Left colon (tissue), 2 donors: Measurements from ENCODE around the gene NTSR1. TPM values are rescaled to one million over a fixed set of nuclear protein-coding genes. Genes with fewer than 3 reads are reported as not detected.
A peak's percentile ranks its signal among the peaks of the same experiment; 100 is the strongest.

Experiments used
- ATAC-seq: fragments of 200-7000 bp; cut with Tn5 transposase; one replicate; pipeline ENCODE4 v1.9.1; 2020; ENCODE audit warnings: mild to moderate bottlenecking, moderate library complexity
- DNase-seq, 2 donors: peaks; one replicate each; pipeline ENCODE4 v3.0.0-alpha.2; 2020
- intact Hi-C, 2 donors: fragments of 100-400 bp; cut with DNase I in 1 of 2; cut with micrococcal nuclease in 1 of 2; formaldehyde crosslinking; loops; one replicate each; pipeline versions ENCODE4 v1.11.2 to v1.14.0; 2022; cut with DNase I, micrococcal nuclease
- total RNA-seq, 2 donors: library from RNA; stranded (reverse); fragmentation: NEBNext Ultra II Directional; extraction: Animal tissue kit (Norgen Biotek cat#: 25700); gene quantifications; one replicate each; pipeline ENCODE4 v1.2.1, GENCODE V29; 2021
- donor health status: DM: no; HTN: no; CAD: no.
- donor health status: DM: yes; HTN: yes; CAD: no.

The NTSR1 gene
- total RNA-seq, 2 donors from 2014 or later: 2.3 TPM; not detected in 1

DNA sequence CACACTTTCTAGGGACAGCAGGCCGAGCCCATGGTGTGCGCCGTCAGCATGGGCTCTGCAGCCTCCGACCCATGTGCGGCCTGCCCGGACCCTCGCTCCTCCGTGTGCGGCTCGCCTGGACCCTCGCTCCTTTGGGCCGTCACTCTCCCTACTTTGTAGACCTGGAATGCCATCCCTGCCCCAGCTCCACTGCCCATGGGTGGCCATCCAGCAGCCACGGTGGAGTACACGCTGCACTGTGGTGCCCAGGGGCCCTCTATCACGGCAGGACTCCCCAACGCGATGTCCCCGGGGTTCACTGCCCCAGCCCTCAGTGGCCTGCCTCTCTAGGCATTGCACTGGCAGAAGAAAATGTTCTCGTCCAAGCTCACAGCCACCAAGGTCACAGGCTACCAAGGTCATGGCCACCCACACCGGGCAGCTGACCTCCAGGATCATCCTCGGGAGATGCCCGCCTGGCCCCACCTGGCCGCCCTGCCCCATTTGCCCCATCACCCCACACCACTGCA is 63.5 kb downstream of the NTSR1 start:
- ATAC-seq: no peak
- no peak for DNase-seq
- intact Hi-C loops: no loop called here

DNA sequence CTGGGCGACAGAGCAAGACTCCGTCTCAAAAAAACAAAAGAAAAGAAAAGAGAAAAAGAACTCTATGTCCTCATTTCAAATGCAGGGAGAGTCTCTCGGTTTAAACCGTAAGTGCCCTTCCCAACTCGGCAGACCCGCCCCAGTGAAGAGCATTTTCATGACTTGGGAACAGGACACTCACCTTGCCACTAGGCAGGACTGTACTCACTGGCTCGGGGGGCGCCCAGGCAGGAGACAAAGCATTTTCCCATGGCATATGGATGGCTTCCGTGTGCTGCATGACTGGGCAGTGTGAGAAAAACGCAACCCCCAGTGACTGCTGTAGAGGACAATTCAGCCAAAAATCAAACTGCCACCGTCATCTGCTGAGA is 64.0 kb downstream of the NTSR1 start:
- intact Hi-C loops: no loop called here
- ATAC-seq (no peak), DNase-seq (no peak)

DNA sequence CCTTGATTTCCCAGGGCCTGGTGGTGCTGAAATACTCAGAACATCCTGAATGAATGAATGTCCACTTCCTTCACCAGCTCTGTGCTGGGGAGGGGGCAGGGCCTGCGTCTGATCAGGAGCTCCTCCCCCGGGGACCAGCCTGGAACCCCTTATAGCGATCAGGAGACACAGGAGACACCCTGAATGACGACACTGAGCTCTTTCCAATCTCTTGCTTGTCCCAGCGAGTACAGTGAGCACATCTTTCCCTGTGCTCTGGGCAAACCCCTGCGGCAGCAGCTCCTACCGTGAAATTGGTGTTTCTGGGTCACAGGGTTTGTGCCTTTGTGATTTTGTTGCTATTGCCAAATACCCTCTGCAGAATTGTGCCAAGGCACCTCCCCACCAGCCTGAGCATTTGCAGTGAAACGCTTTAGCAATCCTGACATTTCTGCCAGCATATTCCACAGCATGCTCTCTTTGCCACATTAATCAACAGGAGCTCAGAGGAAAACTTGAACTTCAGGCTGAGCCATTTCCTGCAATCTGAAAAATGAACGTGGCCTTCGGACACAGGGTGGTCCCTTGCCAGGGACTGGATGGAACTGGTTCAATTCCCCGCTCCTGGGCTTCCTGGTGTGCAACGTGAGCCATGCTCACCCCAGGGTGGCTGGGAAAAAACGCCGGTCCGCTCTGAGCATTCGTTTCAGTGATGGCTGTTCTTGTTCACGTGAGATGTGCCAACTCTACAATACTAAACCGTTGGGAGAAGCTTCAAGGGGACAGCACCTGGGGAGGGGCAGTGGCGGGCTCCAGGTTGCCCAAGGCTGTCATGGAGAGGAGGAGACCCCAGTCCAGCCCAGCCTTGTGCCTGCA is 64.6 kb downstream of the NTSR1 start:
- intact Hi-C loops: no loop called here
- ATAC-seq (no peak), DNase-seq (no peak)

DNA sequence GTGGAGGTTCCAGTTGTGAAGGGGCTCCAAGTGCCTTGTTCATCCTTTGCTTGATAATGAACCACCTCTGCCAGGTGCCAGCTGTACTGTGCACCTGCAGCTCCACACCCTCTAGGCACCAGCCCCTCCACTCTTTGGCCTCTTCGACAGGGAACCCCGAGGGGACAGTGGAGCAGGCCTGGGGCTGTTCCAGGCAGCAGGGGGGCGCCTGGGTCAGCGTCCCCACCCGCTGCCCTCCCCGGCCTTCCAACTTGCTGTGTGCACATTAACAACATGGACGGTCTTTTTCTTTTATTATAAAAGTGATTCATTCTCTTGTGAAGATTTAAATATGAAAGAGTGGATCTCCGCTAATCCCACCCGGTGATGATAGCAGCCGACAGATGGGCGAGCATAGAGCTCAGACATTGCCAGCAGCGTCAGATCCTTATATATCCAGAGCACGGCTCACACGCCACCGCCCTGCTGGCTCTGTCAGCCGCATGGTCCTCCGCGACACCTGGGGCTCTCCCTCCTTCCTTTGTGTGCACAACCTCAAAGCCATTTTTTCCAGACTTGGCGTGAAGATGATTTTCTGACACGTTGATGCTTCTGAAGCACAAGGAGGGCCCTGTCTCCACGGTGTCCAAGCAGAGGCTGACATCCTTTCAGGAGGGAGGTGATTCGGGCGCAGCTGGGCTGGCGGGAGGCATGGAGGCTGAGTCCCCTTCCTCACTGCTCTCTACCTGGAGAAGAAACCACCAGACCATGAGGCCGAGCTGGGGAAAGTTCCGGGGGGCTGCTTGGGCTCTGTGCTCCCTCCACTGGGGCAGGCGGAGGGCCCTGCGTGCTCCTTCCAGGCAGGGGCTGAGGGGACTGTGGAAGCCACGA is 65.4 kb downstream of the NTSR1 start:
- intact Hi-C loops: no loop called here
- no peak for ATAC-seq

DNA sequence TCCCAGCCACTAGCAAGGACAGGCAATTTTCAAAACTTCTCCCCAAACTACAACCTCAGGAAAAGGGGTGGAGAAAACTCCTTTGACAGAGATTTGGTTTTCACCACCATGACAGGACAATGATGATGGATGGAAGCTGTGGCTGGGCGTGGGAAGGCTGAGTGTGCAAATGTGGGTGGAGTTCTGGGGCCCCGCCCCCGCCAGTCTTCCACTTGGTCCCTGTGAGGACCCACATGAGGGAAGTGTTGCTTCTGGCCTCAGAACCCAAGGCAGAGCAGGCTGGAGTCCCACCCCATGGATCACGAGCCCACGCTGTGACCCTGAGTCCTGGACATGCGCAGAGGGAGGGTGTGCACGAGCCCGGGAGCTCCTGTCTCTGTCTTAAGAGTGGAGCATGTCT is 66.1 kb downstream of the NTSR1 start:
- ATAC-seq: no peak
- intact Hi-C loops: no loop called here
- DNase-seq: no peak

More for the DNA sequence above, 65.4 kb downstream of the NTSR1 start:
- DNase-seq: no peak

DNA sequence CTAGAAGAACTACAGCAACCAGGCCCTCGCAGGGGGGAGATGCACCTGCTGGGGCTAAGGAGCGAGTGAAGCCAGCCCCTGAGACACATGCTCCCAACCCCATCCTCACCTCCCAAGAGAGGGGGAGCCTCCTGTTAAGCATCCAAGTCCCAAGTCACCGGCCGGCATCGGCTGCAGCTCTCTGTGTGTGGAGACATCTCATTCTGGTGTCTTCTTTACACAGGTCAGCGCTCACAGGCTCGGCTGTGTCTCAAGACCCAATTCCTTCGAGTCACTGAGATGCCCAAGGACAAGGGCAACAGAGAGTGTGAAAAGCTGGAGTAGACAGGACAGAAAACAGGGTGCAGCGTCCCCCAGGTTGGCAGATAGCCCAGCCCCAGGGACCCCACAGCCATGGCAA is 66.6 kb downstream of the NTSR1 start:
- DNase-seq (no peak), ATAC-seq (no peak)
- intact Hi-C loops: no loop called here

DNA sequence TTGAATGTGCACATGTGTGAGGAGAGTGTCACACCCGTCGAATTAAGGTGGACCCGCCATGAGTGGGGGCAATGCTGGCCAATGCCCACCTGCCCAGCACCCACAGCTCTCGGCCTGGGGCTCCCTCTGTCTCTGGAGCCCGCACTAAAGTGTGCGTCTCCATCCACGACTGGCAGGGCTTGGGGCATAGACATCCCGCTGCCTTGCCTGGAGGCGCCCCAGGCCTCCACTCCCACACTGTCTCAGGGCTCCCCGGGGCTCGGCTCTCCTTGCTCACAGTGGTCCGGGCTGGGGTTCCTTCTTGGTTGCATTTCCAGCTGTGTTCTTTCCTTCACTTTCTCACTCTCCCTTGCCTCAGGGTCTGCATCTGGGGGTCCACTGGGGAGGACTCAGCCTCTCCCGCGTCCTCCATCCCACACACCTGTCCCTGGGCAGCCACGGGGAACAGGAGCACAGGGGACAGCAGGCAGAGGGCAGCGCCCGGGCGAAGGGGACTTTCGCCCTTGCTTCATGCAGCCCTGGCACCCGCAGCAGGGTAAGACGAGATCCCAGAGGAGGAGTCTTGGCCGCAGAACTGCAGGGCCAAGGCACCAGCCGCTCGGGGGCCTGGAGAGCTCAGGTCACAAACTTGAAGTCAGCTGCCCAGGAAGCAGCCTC is 67.5 kb downstream of the NTSR1 start:
- intact Hi-C loops: no loop called here
- no peak for ATAC-seq
- no peak for DNase-seq

DNA sequence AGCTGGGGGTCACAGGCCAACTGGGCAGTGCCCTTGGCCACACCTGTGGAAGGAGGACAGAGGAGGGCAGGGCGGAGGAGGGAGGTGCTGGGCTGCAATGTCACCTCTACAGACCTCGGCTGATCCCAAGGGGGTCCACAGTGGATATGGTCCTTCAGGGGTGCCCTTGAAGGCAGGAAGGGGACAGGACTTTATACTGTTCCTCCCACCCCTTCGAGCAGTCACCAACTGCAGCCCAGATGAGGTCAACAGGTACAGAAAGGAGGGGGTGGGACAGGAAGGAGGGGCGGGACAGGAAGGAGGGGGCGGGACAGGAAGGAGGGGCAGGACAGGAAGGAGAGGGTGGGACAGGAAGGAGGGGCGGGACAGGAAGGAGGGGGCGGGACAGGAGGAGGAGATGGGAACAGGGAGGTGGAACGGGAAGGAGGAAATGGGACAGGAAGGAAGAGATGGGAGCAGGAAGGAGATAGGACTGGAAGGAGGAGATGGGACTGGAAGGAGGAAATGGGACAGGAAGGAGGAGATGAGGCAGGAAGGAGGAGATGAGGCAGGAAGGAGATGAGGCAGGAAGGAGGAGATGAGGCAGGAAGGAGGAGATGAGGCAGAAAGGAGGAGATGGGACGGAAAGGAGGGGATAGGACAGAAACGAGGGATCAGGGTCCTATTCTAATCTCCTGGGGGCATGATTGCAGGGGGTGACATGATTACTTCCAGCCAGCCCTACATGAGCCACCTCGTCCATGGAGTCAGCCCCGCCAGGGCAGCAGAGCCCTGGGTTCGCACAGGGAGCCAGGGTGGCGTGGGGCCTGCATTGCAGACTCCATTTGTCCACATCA is 68.3 kb downstream of the NTSR1 start:
- peak; percentile 64 for ATAC-seq
- intact Hi-C loops: no loop called here
- DNase-seq: peak; percentile 41 to 61

DNA sequence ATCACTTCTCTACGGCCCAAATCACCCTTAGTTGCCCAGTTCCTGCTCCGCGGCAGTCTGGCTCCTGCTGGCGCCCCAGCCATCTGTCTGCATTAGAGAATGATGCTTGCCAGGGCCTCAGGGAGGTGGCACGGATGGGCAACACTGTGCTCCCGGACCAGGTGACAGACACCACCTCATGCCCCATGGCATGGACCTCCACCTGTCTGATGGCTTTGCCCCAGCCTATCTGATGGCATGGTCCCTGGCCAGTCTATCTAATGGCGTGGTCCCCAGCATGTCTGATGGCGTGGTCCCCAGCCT is 68.8 kb downstream of the NTSR1 start:
- intact Hi-C loops: no loop called here
- DNase-seq (no peak), ATAC-seq (no peak)

DNA sequence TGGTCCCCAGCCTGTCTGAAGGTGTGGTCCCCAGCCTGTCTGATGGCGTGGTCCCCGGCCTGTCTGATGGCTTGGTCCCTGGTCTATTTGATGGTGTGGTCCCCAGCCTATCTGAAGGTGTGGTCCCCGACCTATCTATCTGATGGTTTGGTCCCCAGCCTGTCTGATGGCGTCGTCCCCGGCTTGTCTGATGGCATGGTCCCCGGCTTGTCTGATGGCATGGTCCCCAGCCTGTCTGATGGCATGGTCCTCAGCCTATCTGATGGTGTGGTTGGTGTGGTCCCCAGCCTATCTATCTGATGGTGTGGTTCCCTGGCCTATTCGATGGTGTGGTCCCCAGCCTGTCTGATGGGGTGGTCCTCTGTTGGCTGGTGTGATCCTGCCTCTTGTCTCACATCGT is 69.4 kb downstream of the NTSR1 start:
- no peak for DNase-seq
- intact Hi-C loops: no loop called here
- no peak for ATAC-seq

DNA sequence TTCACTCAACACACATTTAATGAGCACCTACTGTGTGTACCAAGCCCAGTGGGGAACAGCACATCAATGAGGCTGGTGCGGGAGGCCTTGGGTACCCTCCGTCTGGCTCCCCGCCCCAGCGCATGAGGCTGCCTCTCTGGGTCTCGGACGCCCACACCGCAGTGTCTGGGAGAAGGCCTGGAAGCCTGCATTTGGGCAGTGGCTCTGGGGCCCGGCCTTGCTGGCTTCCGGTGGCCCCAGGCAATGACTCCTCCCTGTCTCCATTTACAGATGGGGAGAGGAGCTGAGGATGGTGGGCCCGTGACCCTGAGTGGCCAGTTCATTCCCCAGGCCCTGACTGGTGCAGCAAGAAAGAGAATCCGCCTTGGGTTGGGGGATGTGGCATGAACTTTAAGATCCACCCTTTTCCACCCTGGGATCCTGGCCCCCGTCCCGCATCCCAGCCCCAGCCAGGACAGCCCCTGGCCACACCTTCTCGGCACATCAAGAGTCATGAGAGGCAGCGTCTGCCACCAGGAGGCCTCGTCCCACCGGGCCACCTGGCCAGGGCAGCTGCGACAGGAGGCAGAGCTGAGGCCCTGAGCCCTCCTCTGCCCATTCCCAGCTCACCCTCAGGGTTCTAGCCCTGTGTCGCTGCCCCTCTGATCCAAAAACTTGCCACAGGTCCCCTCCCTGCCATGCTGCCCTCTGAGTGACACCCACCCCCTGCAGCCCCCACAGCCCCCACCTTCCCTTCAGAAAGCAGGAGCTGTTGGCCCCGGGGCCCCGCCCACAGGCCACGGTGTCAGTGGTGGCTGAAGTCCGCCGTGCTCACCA is 70.2 kb downstream of the NTSR1 start:
- no peak for DNase-seq
- intact Hi-C loops: no loop called here
- no peak for ATAC-seq

DNA sequence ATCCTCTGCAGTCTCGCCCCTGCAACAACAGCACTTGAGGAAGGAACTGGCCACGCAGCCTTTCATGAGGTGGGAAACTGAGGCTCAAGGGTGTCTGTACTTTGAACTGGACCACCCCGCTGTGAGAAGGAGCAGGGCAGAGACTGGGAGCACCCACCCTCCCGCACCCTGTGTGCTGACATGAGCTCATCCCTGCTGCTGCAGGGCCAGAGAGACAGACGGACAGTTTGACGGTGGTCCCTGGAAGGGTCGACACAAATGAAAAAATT is 70.7 kb downstream of the NTSR1 start:
- ATAC-seq (no peak), DNase-seq (no peak)
- intact Hi-C loops: no loop called here

DNA sequence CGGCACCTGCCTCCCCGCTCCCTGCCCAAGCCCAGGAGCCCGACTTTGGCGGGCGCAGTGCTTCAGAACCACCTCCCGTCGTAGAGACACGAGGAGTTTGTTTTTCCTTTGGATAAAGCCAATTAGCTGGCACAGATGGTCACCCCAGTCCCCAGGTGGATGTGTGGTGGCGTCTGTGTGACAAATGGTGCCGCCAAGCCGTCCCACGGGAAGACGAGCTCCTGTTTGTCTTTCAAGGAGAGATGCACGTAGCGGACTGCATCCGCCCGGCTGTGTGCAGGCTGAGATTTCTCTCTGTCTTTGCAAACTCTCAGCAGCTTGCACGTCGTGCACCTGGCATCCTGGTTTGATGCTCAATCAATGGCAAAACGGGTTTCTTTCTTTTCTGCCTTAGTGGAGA is 71.6 kb downstream of the NTSR1 start:
- DNase-seq: no peak
- no peak for ATAC-seq
- intact Hi-C loops: loop anchor here in 1 of 2 donors (10.0 kb wide), 1 partner anchor 115 kb away; no protein-coding TSS in a partner anchor

DNA sequence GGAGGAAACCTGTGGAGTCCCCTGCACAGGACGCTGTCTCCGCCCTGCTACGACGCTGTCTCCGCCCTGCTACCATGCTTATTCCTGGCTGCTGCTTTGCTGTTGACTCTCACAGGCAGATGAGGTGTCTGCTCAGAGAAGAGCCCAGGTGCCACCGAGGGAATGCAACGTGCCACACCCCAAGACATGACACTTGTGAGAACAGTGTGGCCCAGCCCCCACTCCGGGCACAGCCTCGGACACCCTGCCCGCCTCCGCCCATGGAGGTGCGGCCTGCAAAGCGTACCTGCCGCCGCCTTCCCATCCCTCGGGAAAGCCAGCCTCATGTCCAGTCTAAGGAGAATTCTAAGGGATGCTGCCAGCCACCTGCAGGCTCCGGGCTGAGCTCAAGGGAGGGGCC is 72.1 kb downstream of the NTSR1 start:
- ATAC-seq (peak; percentile 85), DNase-seq (peak; percentile 41 to 46)
- intact Hi-C loops: loop anchor here in 1 of 2 donors (10.0 kb wide), 1 partner anchor 116 kb away; no protein-coding TSS in a partner anchor

DNA sequence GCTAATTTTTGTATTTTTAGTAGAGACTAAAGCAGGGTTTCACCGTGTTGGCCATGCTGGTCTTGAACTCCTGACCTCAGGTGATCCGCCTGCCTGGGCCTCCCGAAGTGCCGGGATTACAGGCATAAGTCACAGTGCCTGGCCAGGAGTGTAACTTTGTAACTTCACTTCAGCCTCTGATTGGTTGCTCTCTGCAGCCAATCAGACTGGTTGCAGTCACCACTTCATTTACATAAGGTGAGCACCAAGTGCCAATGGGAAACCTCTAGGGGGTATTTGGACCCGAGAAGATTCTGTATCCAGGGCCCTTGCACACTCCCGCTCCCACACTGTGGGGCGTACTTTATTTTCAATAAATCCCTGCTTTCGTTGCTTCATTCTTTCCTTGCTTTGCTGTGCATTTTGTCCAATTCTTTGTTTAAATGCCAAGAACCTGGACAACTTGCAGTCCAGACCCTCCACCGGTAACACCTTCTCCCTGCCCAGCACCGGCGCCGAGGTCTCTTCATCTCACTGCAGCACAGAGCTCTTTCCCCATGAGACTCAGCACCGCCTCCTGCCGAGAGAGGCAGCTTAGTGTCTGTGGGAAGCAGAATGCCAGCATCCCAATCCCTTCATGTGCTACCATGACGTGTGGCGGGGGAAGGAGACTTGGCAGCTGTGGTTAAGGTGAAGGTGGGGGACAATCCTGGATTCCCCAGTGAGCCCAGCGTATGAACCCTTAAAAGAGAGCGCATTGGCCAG is 73.7 kb downstream of the NTSR1 start:
- ATAC-seq (no peak), DNase-seq (no peak)
- intact Hi-C loops: loop anchor here in 1 of 2 donors (10.0 kb wide), 1 partner anchor 118 kb away; no protein-coding TSS in a partner anchor

DNA sequence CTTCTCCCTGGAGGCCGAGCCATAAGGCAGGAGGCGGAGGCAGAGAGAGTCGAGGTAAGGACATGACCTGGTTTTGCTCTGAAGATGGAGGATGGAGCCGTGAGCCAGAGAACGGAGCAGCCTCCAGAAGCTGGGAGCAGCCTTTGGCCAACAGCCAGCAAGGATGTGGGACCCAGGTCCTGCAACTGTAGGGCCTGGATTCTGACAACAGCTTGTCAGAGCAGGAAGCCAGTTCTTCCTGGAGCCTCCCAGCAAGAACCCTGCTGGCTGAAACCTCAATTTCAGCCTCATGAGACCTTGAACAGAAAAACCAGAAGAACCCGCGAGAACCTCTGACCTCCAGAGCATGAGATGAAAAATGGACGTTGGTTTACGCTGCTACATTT is 74.2 kb downstream of the NTSR1 start:
- no peak for ATAC-seq
- intact Hi-C loops: loop anchor here in 1 of 2 donors (10.0 kb wide), 1 partner anchor 118 kb away; no protein-coding TSS in a partner anchor
- no peak for DNase-seq

DNA sequence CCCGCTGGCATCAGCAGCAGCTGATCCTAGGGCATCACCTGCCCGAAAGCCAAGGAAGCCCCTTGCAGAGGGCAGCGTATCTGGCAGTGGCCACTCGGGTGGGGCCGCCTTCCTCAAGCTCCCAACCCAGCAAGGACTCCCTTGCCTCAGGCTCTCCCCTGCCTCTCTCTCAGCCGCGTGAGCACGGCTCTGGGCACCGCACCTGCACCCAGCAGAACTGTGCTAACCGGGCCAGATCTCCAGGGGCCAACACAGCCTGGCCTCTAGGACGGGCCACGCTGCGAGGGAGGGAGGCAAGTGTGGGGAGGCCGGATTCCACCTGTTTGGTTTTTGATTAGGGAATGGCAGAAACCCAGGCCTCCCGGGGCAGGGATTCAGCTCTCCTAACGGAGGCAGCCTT is 75.9 kb downstream of the NTSR1 start:
- intact Hi-C loops: loop anchor here in 1 of 2 donors (10.0 kb wide), 1 partner anchor 120 kb away; no protein-coding TSS in a partner anchor
- DNase-seq (no peak), ATAC-seq (no peak)
